Testis (tissue), 2 donors: Measurements from ENCODE around the gene CCDC200.
"Not testable (repeated sequence)": the region's sequence is repeated elsewhere in the genome, so short reads cannot be mapped to it uniquely, and the experiment has no call there.

Source experiments
- POLR2A ChIP-seq: fragments of 450-650 bp; IDR thresholded peaks from one replicate; pipeline ENCODE4 v1.6.1; 2017; ENCODE audit warnings: antibody characterized with exemption, mild to moderate bottlenecking, moderate library complexity
- TF ChIP-seq, protein P1 (sequence below), 3 experiments: fragments of 450-650 bp in 2 of 3; fragments of 200-600 bp in 1 of 3; sonication (generic) in 1 of 3; IDR thresholded peaks; one replicate each; pipeline ENCODE4 v1.5.1; 2016 to 2019; ENCODE audit warnings: antibody characterized with exemption in 3 of 3, mild to moderate bottlenecking in 2 of 3, moderate library complexity in 1 of 3

- TF ChIP-seq, protein P1, sequence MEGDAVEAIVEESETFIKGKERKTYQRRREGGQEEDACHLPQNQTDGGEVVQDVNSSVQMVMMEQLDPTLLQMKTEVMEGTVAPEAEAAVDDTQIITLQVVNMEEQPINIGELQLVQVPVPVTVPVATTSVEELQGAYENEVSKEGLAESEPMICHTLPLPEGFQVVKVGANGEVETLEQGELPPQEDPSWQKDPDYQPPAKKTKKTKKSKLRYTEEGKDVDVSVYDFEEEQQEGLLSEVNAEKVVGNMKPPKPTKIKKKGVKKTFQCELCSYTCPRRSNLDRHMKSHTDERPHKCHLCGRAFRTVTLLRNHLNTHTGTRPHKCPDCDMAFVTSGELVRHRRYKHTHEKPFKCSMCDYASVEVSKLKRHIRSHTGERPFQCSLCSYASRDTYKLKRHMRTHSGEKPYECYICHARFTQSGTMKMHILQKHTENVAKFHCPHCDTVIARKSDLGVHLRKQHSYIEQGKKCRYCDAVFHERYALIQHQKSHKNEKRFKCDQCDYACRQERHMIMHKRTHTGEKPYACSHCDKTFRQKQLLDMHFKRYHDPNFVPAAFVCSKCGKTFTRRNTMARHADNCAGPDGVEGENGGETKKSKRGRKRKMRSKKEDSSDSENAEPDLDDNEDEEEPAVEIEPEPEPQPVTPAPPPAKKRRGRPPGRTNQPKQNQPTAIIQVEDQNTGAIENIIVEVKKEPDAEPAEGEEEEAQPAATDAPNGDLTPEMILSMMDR (IDR thresholded peaks at IDR 0.05), result not testable (repeated sequence)
- TF ChIP-seq POLR2A, result not testable (repeated sequence)
These were observed 41.8 kb downstream of the CCDC200 start for GRCh38 chr17:43186656-43187055.
